ENCODE measurements around the gene IRAK1. TPM values are rescaled to one million over a fixed set of nuclear protein-coding genes. Genes with fewer than 3 reads are reported as not detected.

The IRAK1 gene
- total and polyA plus RNA-seq, 2 of the 13 experiments (the other 11 are each of a cell fraction or from before 2014, with no cell fraction given): 57.7 to 77.3 TPM

GRCh38 chrX:154037754-154038153 is 18.1 kb upstream of the IRAK1 start (continued):
- TF ChIP-seq CSRNP2 (CRISPR knock-in tag; conservative IDR thresholded peaks at IDR 0.05; ENCODE audit: low read depth) (no peak), HNF4A (CRISPR knock-in tag; IDR thresholded peaks at IDR 0.05) (peak; percentile 38; the same call in 1 of the 2 replicates), HNRNPH1 (optimal IDR thresholded peaks at IDR 0.05; ENCODE audit: low read depth, low read length) (no peak), PHF8 (CRISPR knock-in tag; IDR thresholded peaks at IDR 0.05) (no peak), DMAP1 (CRISPR knock-in tag; IDR thresholded peaks at IDR 0.05) (0 out of 2 replicates have a peak, but pooled peaks have one; percentile 42), MXI1 (IDR thresholded peaks at IDR 0.05; ENCODE audit: borderline replicate concordance, low read depth, low read length) (peak; percentile 52; the same call in 1 of the 3 replicates)

- CTCF ChIA-PET (ENCODE audit: low intra/inter-chr PET ratio, low total read pairs): no interaction called here
- H3K79me2 ChIP-seq (ENCODE audit: insufficient read depth, low read length): peaks cover 13% of the 10 kb centered on the region
- no TSS peak for BruUV-seq (replicated peaks)
Observed at GRCh38 chrX:154036513-154036912, 16.8 kb upstream of the IRAK1 start.

More at GRCh38 chrX:154036513-154036912, 16.8 kb upstream of the IRAK1 start:
- POLR2A ChIA-PET: interaction anchor here (1.3 kb wide), 1 partner anchor 18 kb away, joined by 4 read pairs; no protein-coding TSS in a partner anchor
- Histone ChIP-seq H3K9ac (ENCODE audit: insufficient read depth, low read depth, low read length) (no peak overlapping the region), H3K36me3 (replicated peaks in 1 of 2; ENCODE audit: control insufficient read depth in 1 of 2, insufficient read depth in 2 of 2, low read length in 2 of 2) (peaks cover 0 to 7% of the 10 kb centered on the region in 2 experiments; a peak in 3 of 5 replicates), H3K4me1 (ENCODE audit: insufficient read depth, low read length) (peaks cover 31% of the 10 kb centered on the region), H3K9me3 (ENCODE audit: low read length) (no peaks in the 10 kb centered on the region), H3K27ac (ENCODE audit: extremely low read length, insufficient read depth, low read length) (no peak overlapping the region), H3K4me3 (replicated peaks in 1 of 3; ENCODE audit: insufficient read depth in 1 of 3, low read depth in 2 of 3, low read length in 3 of 3) (no peak overlapping the region), H2AFZ (ENCODE audit: low read length) (no peak overlapping the region), H3K4me2 (ENCODE audit: low read depth, low read length) (no peak overlapping the region), H3K27me3 (ENCODE audit: control insufficient read depth in 1 of 2, insufficient read depth in 2 of 2, low read length in 2 of 2) (no peaks in the 10 kb centered on the region), H4K20me1 (ENCODE audit: insufficient read depth, low read length) (no peaks in the 10 kb centered on the region)
- ATAC-seq (no peak), DNase-seq (ENCODE audit: low spot score) (no peak), FAIRE-seq (no peak)
- WGBS (ENCODE audit: low lambda C conversion rate): 98% methylated on average over 8 of the region's 8 CpGs
- in situ Hi-C loops (cut with HindIII; ENCODE audit: extremely low pct_ligation_motif_present, low pct_unique_long_range_greater_than_20kb): no loop called here
- TF ChIP-seq DNMT3B (CRISPR knock-in tag; conservative IDR thresholded peaks at IDR 0.05) (no peak), ELF1 (CRISPR knock-in tag; IDR thresholded peaks at IDR 0.05) (no peak), HCFC1 (IDR thresholded peaks at IDR 0.05; ENCODE audit: low read depth, low read length) (no peak), SNRNP70 (IDR thresholded peaks at IDR 0.05; ENCODE audit: low read depth, low read length) (no peak), NFIB (CRISPR knock-in tag; IDR thresholded peaks at IDR 0.05; ENCODE audit: borderline replicate concordance) (no peak), ZNF20 (CRISPR knock-in tag; IDR thresholded peaks at IDR 0.05) (no peak), ATF7 (IDR thresholded peaks at IDR 0.05) (no peak), ATF7 (CRISPR knock-in tag; IDR thresholded peaks at IDR 0.05) (no peak)
- intact Hi-C loops (cut with micrococcal nuclease; ENCODE audit: unreplicated experiment): no loop called here

All from HepG2 (cell line).